GM20000 (cell line): ENCODE data around the gene HDAC8.
"Not testable (repeated sequence)": the region's sequence is repeated elsewhere in the genome, so short reads cannot be mapped to it uniquely, and the experiment has no call there.

Experiments used
- DNase-seq: peaks from one replicate; pipeline ENCODE4 v3.0.0; 2012; ENCODE audit warnings: low spot score
- CTCF ChIP-seq: IDR thresholded peaks from 2 replicates; pipeline ENCODE4 v1.5.1; 2012; ENCODE audit warnings: mild to moderate bottlenecking, control low read depth; ENCODE audit errors: extremely low read depth, missing control alignments

Gene HDAC8

GRCh38 chrX:72604112-72604511 is 31.5 kb upstream of the HDAC8 start:
- TF ChIP-seq CTCF: no peak
- DNase-seq: peak; percentile 2

- DNase-seq: not testable (repeated sequence)
These were observed 18.4 kb upstream of the HDAC8 start for GRCh38 chrX:72591038-72591437.

GRCh38 chrX:72584163-72584562 is 11.5 kb upstream of the HDAC8 start:
- no peak for TF ChIP-seq CTCF
- no peak for DNase-seq

- no peak for DNase-seq
- no peak for TF ChIP-seq CTCF
These were observed 3.7 kb upstream of the HDAC8 start for GRCh38 chrX:72576141-72576894.

GRCh38 chrX:72573158-72573511 is 492 bp upstream of the HDAC8 start:
- DNase-seq: no peak
- no peak for TF ChIP-seq CTCF

- no peak for DNase-seq
- TF ChIP-seq CTCF: no peak
These were observed 2.9 kb downstream of the HDAC8 start for GRCh38 chrX:72569786-72570185.

- TF ChIP-seq CTCF: no peak
- no peak for DNase-seq
These were observed 4.1 kb downstream of the HDAC8 start for GRCh38 chrX:72568406-72569092.

GRCh38 chrX:72566448-72566847 is 6.2 kb downstream of the HDAC8 start:
- no peak for DNase-seq
- no peak for TF ChIP-seq CTCF

GRCh38 chrX:72559655-72560054 is 13.0 kb downstream of the HDAC8 start:
- DNase-seq: not testable (repeated sequence)
